IMR-90 (cell line): ENCODE data around the gene RFPL1. TPM values are rescaled to one million over a fixed set of nuclear protein-coding genes. Genes with fewer than 3 reads are reported as not detected.

Source experiments
- ATAC-seq: fragments of 200-7000 bp; cut with Tn5 transposase; 2 replicates; pipeline ENCODE4 v1.9.1; 2020; ENCODE audit warnings: low read depth, mild to moderate bottlenecking, moderate library complexity
- BruUV-seq: library from RNA; stranded (reverse); fragments of 400-500 nt; replicated peaks from 2 replicates; lab custom pipeline; 2021; lab: Mats Ljungman, UMichigan
- CTCF ChIA-PET: fragments of 300-600 bp; formaldehyde crosslinking; extraction: SDS; loops from one replicate; lab custom pipeline; 2021; ENCODE audit warnings: antibody characterized with exemption; lab: Yijun Ruan, JAX
- POLR2A ChIA-PET: fragments of 300-600 bp; sonication (Branson Sonifier 250); formaldehyde crosslinking; loops from one replicate; lab custom pipeline; 2022; ENCODE audit warnings: antibody characterized with exemption; ENCODE audit not compliant: unreplicated experiment; lab: Charles Lee
- DNase-seq: peaks from one replicate; pipeline ENCODE4 v3.0.0; 2013
- H2AFZ ChIP-seq: replicated peaks from 2 replicates; pipeline ENCODE3; 2013; ENCODE audit warnings: low read length, mild to moderate bottlenecking; ENCODE audit not compliant: poor library complexity
- H2AK5ac ChIP-seq: 2 replicates; pipeline ENCODE4 v1.6.1; 2013; ENCODE audit warnings: low read depth, low read length, inconsistent platforms
- H2AK9ac ChIP-seq: replicated peaks from 2 replicates; pipeline ENCODE3; 2013; ENCODE audit warnings: mild to moderate bottlenecking, low read depth, low read length, moderate library complexity; ENCODE audit not compliant: poor library complexity
- H2BK120ac ChIP-seq: 2 replicates; pipeline ENCODE4 v1.6.1; 2013; ENCODE audit warnings: low read depth, low read length, inconsistent platforms
- H2BK15ac ChIP-seq: 3 replicates; pipeline ENCODE4 v1.6.1; 2013; ENCODE audit warnings: low read depth, low read length, inconsistent platforms
- H2BK20ac ChIP-seq: 2 replicates; pipeline ENCODE4 v1.6.1; 2013; ENCODE audit warnings: low read depth, mild to moderate bottlenecking, inconsistent platforms, low read length, moderate library complexity
- H2BK5ac ChIP-seq: 2 replicates; pipeline ENCODE4 v1.6.1; 2013; ENCODE audit warnings: mild to moderate bottlenecking, low read depth, low read length, inconsistent platforms; ENCODE audit not compliant: poor library complexity, severe bottlenecking
- H3K14ac ChIP-seq: replicated peaks from 2 replicates; pipeline ENCODE4 v1.6.1; 2013; ENCODE audit warnings: low read depth, low read length, inconsistent platforms
- H3K18ac ChIP-seq: 2 replicates; pipeline ENCODE4 v1.6.1; 2013; ENCODE audit warnings: low read depth, low read length, control low read depth
- H3K23ac ChIP-seq: 2 replicates; pipeline ENCODE4 v1.6.1; 2013; ENCODE audit warnings: low read depth, low read length, inconsistent platforms
- H3K27ac ChIP-seq: 2 replicates; pipeline ENCODE4 v1.5.1; 2013; ENCODE audit warnings: mild to moderate bottlenecking, control low read depth, low read length; ENCODE audit not compliant: insufficient read depth
- H3K27me3 ChIP-seq: 2 replicates; pipeline ENCODE4 v1.6.1; 2013; ENCODE audit warnings: low read length; ENCODE audit not compliant: control insufficient read depth, insufficient read depth
- H3K36me3 ChIP-seq: 2 replicates; pipeline ENCODE4 v1.6.1; 2013; ENCODE audit warnings: low read length, mixed read lengths; ENCODE audit not compliant: control insufficient read depth, insufficient read depth
- H3K4ac ChIP-seq: 2 replicates; pipeline ENCODE4 v1.6.1; 2013; ENCODE audit warnings: low read depth, low read length, inconsistent platforms
- H3K4me1 ChIP-seq: 2 replicates; pipeline ENCODE4 v1.6.1; 2013; ENCODE audit warnings: low read length, mixed read lengths; ENCODE audit not compliant: control insufficient read depth, insufficient read depth
- H3K4me2 ChIP-seq: 2 replicates; pipeline ENCODE4 v1.6.1; 2013; ENCODE audit warnings: low read depth, mild to moderate bottlenecking, control low read depth, low read length, moderate library complexity
- H3K4me3 ChIP-seq: 2 replicates; pipeline ENCODE4 v1.5.1; 2013; ENCODE audit warnings: low read depth, mild to moderate bottlenecking, control low read depth, low read length, moderate library complexity; ENCODE audit not compliant: insufficient read depth
- H3K56ac ChIP-seq: 2 replicates; pipeline ENCODE4 v1.6.1; 2013; ENCODE audit warnings: low read length, inconsistent platforms; ENCODE audit not compliant: insufficient read depth; ENCODE audit errors: extremely low read depth
- H3K79me1 ChIP-seq, 2 experiments: 2 replicates each; pipeline ENCODE4 v1.6.1; 2013; ENCODE audit warnings: low read length in 2 of 2, inconsistent platforms in 1 of 2, low read depth in 1 of 2
- H3K9ac ChIP-seq: 2 replicates; pipeline ENCODE4 v1.6.1; 2013; ENCODE audit warnings: low read depth, low read length, control low read depth
- H3K9me1 ChIP-seq: 2 replicates; pipeline ENCODE4 v1.6.1; 2013; ENCODE audit warnings: low read length, inconsistent platforms; ENCODE audit not compliant: insufficient read depth
- H3K9me3 ChIP-seq: 2 replicates; pipeline ENCODE4 v1.6.1; 2013; ENCODE audit warnings: low read length; ENCODE audit not compliant: control insufficient read depth, insufficient read depth
- H4K20me1 ChIP-seq: 2 replicates; pipeline ENCODE4 v1.6.1; 2013; ENCODE audit warnings: low read length, inconsistent platforms; ENCODE audit not compliant: insufficient read depth
- H4K5ac ChIP-seq: 2 replicates; pipeline ENCODE4 v1.6.1; 2013; ENCODE audit warnings: mild to moderate bottlenecking, low read depth, low read length, control low read depth
- H4K8ac ChIP-seq, 2 experiments: 2 replicates each; pipeline ENCODE4 v1.6.1; 2013; ENCODE audit warnings: low read depth in 2 of 2, low read length in 2 of 2, control low read depth in 1 of 2, inconsistent platforms in 1 of 2
- H4K91ac ChIP-seq: 2 replicates; pipeline ENCODE4 v1.6.1; 2013; ENCODE audit warnings: low read depth, low read length, inconsistent platforms; ENCODE audit not compliant: insufficient read depth
- CEBPB ChIP-seq: IDR thresholded peaks from 2 replicates; pipeline ENCODE4 v1.6.1; 2012; ENCODE audit warnings: low read depth, low read length, improper control_type of control experiment
- CHD1 ChIP-seq: IDR thresholded peaks from 2 replicates; pipeline ENCODE4 v1.6.1; 2012; ENCODE audit warnings: low read depth, low read length, improper control_type of control experiment
- CTCF ChIP-seq: conservative IDR thresholded peaks from 2 replicates; pipeline ENCODE4 v1.5.1; 2012; ENCODE audit warnings: mild to moderate bottlenecking, low read depth, low read length, improper control_type of control experiment
- ELK1 ChIP-seq: fragments of 150-350 bp; IDR thresholded peaks from 2 replicates; pipeline ENCODE4 v1.6.1; 2016; ENCODE audit warnings: low read depth, mild to moderate bottlenecking, low read length, moderate library complexity, borderline replicate concordance
- FOS ChIP-seq: fragments of 150-350 bp; IDR thresholded peaks from 2 replicates; pipeline ENCODE4 v1.6.1; 2016; ENCODE audit warnings: low read depth, low read length
- MAFK ChIP-seq: IDR thresholded peaks from 2 replicates; pipeline ENCODE4 v1.6.1; 2012; ENCODE audit warnings: low read depth, low read length, improper control_type of control experiment
- MAZ ChIP-seq: IDR thresholded peaks from 2 replicates; pipeline ENCODE4 v1.6.1; 2012; ENCODE audit warnings: low read depth, mild to moderate bottlenecking, low read length, improper control_type of control experiment, moderate library complexity, borderline replicate concordance
- MXI1 ChIP-seq: IDR thresholded peaks from 2 replicates; pipeline ENCODE4 v1.6.1; 2012; ENCODE audit warnings: low read depth, mild to moderate bottlenecking, low read length, moderate library complexity, borderline replicate concordance
- NFE2L2 ChIP-seq: fragments of 150-350 bp; IDR thresholded peaks from 2 replicates; pipeline ENCODE4 v1.6.1; 2016; ENCODE audit warnings: low read depth, mild to moderate bottlenecking, low read length
- POLR2A ChIP-seq: IDR thresholded peaks from 2 replicates; pipeline ENCODE4 v1.6.1; 2012; ENCODE audit warnings: mild to moderate bottlenecking, low read depth, low read length
- RAD21 ChIP-seq: IDR thresholded peaks from 2 replicates; pipeline ENCODE4 v1.6.1; 2012; ENCODE audit warnings: low read length, improper control_type of control experiment
- RCOR1 ChIP-seq: IDR thresholded peaks from 2 replicates; pipeline ENCODE4 v1.6.1; 2012; ENCODE audit warnings: mild to moderate bottlenecking, low read length, improper control_type of control experiment; ENCODE audit not compliant: insufficient replicate concordance
- RFX5 ChIP-seq: IDR thresholded peaks from 2 replicates; pipeline ENCODE4 v1.8.0; 2012; ENCODE audit warnings: low read depth, mild to moderate bottlenecking, low read length, moderate library complexity
- USF2 ChIP-seq: fragments of 150-350 bp; IDR thresholded peaks from 2 replicates; pipeline ENCODE4 v1.6.1; 2017; ENCODE audit warnings: mild to moderate bottlenecking, antibody characterized with exemption, low read length, low read depth
- WGBS, 2 experiments: methylation state at CpG; one replicate each; pipeline versions ENCODE4 v1.1.5 to v1.1.7; 2013; ENCODE audit warnings: missing lambda C conversion rate in 2 of 2; ENCODE audit not compliant: insufficient read length in 1 of 2; ENCODE audit errors: extremely low coverage in 2 of 2; 5-methylcytosine and 5-hydroxymethylcytosine counted together
- dilution Hi-C: fragments of 300-500 bp; cut with HindIII; formaldehyde crosslinking; loops from one replicate; pipeline ENCODE4 v1.14.3; 2018; ENCODE audit warnings: low sequenced_read_pairs; ENCODE audit not compliant: unreplicated experiment
- in situ Hi-C: fragments of 300-500 bp; cut with MboI; formaldehyde crosslinking; loops from 3 replicates; pipeline ENCODE4 v1.14.3; 2019; ENCODE audit warnings: low sequenced_read_pairs, inconsistent platforms, mixed read lengths
- intact Hi-C: fragments of 100-400 bp; cut with micrococcal nuclease; formaldehyde crosslinking; loops from 2 replicates; pipeline ENCODE4 v1.10.0; 2022
- polyA plus RNA-seq, 3 experiments: library from polyadenylated mRNA; depleted of rRNA; stranded (reverse); fragments of >200 nt; gene quantifications; 2 replicates each; pipeline ENCODE4 v1.2.3, GENCODE V29; 2012; ENCODE audit warnings: low replicate concordance in 1 of 3
- total RNA-seq: library from RNA; depleted of rRNA; stranded (reverse); fragments of >200 nt; gene quantifications from 2 replicates; pipeline ENCODE4 v1.2.3, GENCODE V29; 2012

The RFPL1 gene
- total and polyA plus RNA-seq, 2 of the 4 experiments (the other 2 are of a cell fraction), result not detected

- H2BK120ac ChIP-seq, result no peak overlapping the region
- dilution Hi-C loops (no loop called here), in situ Hi-C loops (no loop called here), intact Hi-C loops (no loop called here)
- H3K56ac ChIP-seq, result no peak overlapping the region
- H2BK15ac ChIP-seq, result no peak overlapping the region
- no peaks in the 10 kb centered on the region for H3K36me3 ChIP-seq
- no peak overlapping the region for H3K23ac ChIP-seq
- DNase-seq (no peak), ATAC-seq (no peak)
- no peaks in the 10 kb centered on the region for H3K4me1 ChIP-seq
- 57% methylated on average over 1 of the region's 7 CpGs; no CpG with 5 or more reads in 1 of the 2 experiments for WGBS, 2 experiments
- no peak overlapping the region for H2AFZ ChIP-seq
- H3K9me1 ChIP-seq, result no peaks in the 10 kb centered on the region
- peaks cover 9% of the 10 kb centered on the region; the same call in 1 of the 2 replicates for H4K20me1 ChIP-seq
- H3K27ac ChIP-seq, result no peak overlapping the region
- H3K27me3 ChIP-seq, result peaks cover 45% of the 10 kb centered on the region
- ChIA-PET POLR2A (no interaction called here), CTCF (no interaction called here)
- H2BK5ac ChIP-seq, result no peak overlapping the region
- no peak overlapping the region for H3K9ac ChIP-seq
- no peak overlapping the region for H3K4me2 ChIP-seq
- no peak overlapping the region for H4K8ac ChIP-seq
- TF ChIP-seq RCOR1 (no peak), USF2 (no peak), MAFK (no peak), MXI1 (no peak), MAZ (no peak), RAD21 (no peak), CTCF (no peak), POLR2A (no peak), RFX5 (no peak), FOS (no peak), NFE2L2 (no peak), ELK1 (no peak), CEBPB (no peak), CHD1 (no peak)
- no peak overlapping the region for H2AK5ac ChIP-seq
- no TSS peak for BruUV-seq
- no peak overlapping the region for H3K14ac ChIP-seq
- no peaks in the 10 kb centered on the region for H3K79me1 ChIP-seq
- no peak overlapping the region for H4K91ac ChIP-seq
- H3K18ac ChIP-seq, result no peak overlapping the region
- no peak overlapping the region for H2BK20ac ChIP-seq
- no peaks in the 10 kb centered on the region for H3K9me3 ChIP-seq
- no peak overlapping the region for H3K4me3 ChIP-seq
- no peak overlapping the region for H4K5ac ChIP-seq
- no peak overlapping the region for H2AK9ac ChIP-seq
- no peak overlapping the region for H3K4ac ChIP-seq
Measured at GRCh38 chr22:29482726-29483125, 44.3 kb downstream of the RFPL1 start.
